ENCODE results near the gene ORMDL2.
A peak's percentile ranks its signal among the peaks of the same experiment; 100 is the strongest.

DNA sequence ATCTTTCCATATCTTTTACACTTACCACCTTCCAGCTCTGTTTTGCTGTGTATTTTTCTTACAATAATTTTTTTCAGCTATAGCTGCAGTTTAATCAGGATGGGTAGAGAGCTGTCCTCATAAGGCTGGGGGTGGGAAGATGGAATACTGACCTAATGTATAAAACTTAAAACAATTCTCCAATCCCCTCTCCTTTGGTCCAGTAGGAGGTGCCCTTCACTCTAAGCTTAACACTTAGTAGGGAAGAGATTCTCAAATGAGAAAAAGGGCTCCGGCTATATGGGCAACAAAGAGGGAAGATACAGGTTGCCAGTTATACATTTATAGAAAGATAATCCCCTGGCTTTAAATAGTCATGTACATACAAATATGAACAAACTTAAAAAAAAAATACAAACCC is 2.8 kb downstream of the ORMDL2 start:
- TF ChIP-seq POLR2A (IDR thresholded peaks at IDR 0.05; ENCODE audit: low read length): peak; percentile 2
- no peak for TF ChIP-seq GATA1 (IDR thresholded peaks at IDR 0.05; ENCODE audit: low read depth, low read length)

Measured in erythroblast (primary cell).